Measurements from ENCODE around the gene DUSP9. TPM values are rescaled to one million over a fixed set of nuclear protein-coding genes. Genes with fewer than 3 reads are reported as not detected.

DUSP9 gene
- total RNA-seq, 1 donor from 2014 or later: 0.20 TPM

DNA sequence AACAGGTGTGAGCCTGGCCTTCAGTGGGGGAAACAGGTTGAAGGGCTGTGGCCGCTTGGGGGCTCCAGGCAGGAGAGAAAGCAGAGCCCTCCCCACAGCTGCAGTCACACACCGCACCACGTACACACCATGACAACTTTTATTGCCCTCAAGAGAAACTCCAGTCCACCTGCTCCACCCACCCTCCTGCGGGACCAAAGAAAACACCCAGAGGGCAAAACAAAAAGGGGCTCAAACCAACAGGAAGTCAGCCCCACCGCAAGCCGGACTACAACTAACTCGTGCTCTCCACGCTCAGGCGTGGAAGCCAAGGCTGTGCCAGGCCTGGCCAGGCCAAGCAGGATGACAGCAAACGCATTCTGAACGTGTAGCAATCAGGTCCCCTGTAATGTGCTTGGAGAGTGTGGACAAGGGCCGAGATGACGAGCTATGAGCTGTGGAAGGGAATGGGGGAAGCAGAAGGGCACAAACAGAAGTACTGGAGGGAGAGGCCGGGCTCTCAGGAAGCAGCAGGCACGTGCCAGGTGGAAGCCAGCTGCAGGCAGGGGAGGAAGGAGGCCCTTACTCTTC lies 53.5 kb downstream of the DUSP9 start:
- Histone ChIP-seq H3K4me1 (ENCODE audit: insufficient read depth, low read length) (peaks cover 5% of the 10 kb centered on the region), H3K27me3 (ENCODE audit: insufficient read depth, low read length) (no peaks in the 10 kb centered on the region), H3K36me3 (ENCODE audit: insufficient read depth, low read length) (no peaks in the 10 kb centered on the region), H3K4me3 (ENCODE audit: insufficient read depth, low read depth, low read length) (no peak overlapping the region), H3K27ac (ENCODE audit: low read depth, low read length) (no peak overlapping the region), H2AFZ (ENCODE audit: low read depth, low read length) (no peak overlapping the region), H3K4me2 (ENCODE audit: low read length) (no peak overlapping the region), H3K9ac (ENCODE audit: low read length) (no peak overlapping the region), H4K20me1 (ENCODE audit: insufficient read depth, low read length) (no peaks in the 10 kb centered on the region), H3K79me2 (ENCODE audit: insufficient read depth, low read length) (no peaks in the 10 kb centered on the region), H3K9me3 (ENCODE audit: insufficient read depth, low read depth, low read length) (no peaks in the 10 kb centered on the region)
- no peaks in the 10 kb centered on the region for H3K9me3 Mint-ChIP-seq (ENCODE audit: unreplicated experiment)
- FAIRE-seq: no peak
- no peak overlapping the region for H3K4me3 Mint-ChIP-seq (ENCODE audit: unreplicated experiment)
- no peak for DNase-seq (ENCODE audit: low read depth)
- no peaks in the 10 kb centered on the region for H3K4me1 Mint-ChIP-seq (ENCODE audit: low read depth, unreplicated experiment)
- H3K27me3 Mint-ChIP-seq (ENCODE audit: low read depth, unreplicated experiment): no peaks in the 10 kb centered on the region
- H3K27ac Mint-ChIP-seq (ENCODE audit: unreplicated experiment): no peak overlapping the region
- TF ChIP-seq, protein P1, sequence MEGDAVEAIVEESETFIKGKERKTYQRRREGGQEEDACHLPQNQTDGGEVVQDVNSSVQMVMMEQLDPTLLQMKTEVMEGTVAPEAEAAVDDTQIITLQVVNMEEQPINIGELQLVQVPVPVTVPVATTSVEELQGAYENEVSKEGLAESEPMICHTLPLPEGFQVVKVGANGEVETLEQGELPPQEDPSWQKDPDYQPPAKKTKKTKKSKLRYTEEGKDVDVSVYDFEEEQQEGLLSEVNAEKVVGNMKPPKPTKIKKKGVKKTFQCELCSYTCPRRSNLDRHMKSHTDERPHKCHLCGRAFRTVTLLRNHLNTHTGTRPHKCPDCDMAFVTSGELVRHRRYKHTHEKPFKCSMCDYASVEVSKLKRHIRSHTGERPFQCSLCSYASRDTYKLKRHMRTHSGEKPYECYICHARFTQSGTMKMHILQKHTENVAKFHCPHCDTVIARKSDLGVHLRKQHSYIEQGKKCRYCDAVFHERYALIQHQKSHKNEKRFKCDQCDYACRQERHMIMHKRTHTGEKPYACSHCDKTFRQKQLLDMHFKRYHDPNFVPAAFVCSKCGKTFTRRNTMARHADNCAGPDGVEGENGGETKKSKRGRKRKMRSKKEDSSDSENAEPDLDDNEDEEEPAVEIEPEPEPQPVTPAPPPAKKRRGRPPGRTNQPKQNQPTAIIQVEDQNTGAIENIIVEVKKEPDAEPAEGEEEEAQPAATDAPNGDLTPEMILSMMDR (IDR thresholded peaks at IDR 0.05; ENCODE audit: insufficient read depth, low read depth, low read length): no peak
- no peak for TF ChIP-seq EZH2 (IDR thresholded peaks at IDR 0.05; ENCODE audit: insufficient read depth, low read length)
- peaks cover 4% of the 10 kb centered on the region for H3K36me3 Mint-ChIP-seq (ENCODE audit: low read depth, unreplicated experiment)

Other genes starting within 250 kb of the DUSP9 start
- gene PNMA6E, start 245.9 kb upstream of the DUSP9 start, total RNA-seq: not detected in 2 replicates
- 0.26 and 0.27 TPM in 2 replicates for gene ZFP92, start 235.7 kb upstream of the DUSP9 start, total RNA-seq
- 0.36 TPM in 1 of 2 replicates, not detected in the other for gene TREX2, start 201.1 kb upstream of the DUSP9 start, total RNA-seq
- 12.1 and 14.7 TPM in 2 replicates for gene HAUS7, start 176.6 kb upstream of the DUSP9 start, total RNA-seq
- gene BGN, start 152.2 kb upstream of the DUSP9 start, total RNA-seq: 50.0 and 87.7 TPM in 2 replicates
- 0.46 and 0.52 TPM in 2 replicates for gene ATP2B3, start 129.6 kb upstream of the DUSP9 start, total RNA-seq
- gene CCNQ, start 48.1 kb upstream of the DUSP9 start, total RNA-seq: 19.8 and 21.7 TPM in 2 replicates
- gene PNCK, start 26.6 kb downstream of the DUSP9 start, total RNA-seq: 0.65 and 1.1 TPM in 2 replicates
- gene SLC6A8, start 40.7 kb downstream of the DUSP9 start, total RNA-seq: 52.6 and 57.9 TPM in 2 replicates
- 219 and 222 TPM in 2 replicates for gene BCAP31, start 77.2 kb downstream of the DUSP9 start, total RNA-seq
- 27.2 and 30.5 TPM in 2 replicates for gene ABCD1, start 77.7 kb downstream of the DUSP9 start, total RNA-seq
- gene PLXNB3, start 117.0 kb downstream of the DUSP9 start, total RNA-seq: 5.3 and 5.4 TPM in 2 replicates
- gene SRPK3, start 133.8 kb downstream of the DUSP9 start, total RNA-seq: not detected in 2 replicates
- 40.0 and 41.9 TPM in 2 replicates for gene IDH3G, start 147.2 kb downstream of the DUSP9 start, total RNA-seq
- gene SSR4, start 147.5 kb downstream of the DUSP9 start, total RNA-seq: 252 and 299 TPM in 2 replicates
- gene PDZD4, start 183.3 kb downstream of the DUSP9 start, total RNA-seq: 9.9 and 13.1 TPM in 2 replicates
- gene L1CAM, start 239.0 kb downstream of the DUSP9 start, total RNA-seq: 347 and 353 TPM in 2 replicates

Data from astrocyte (in vitro differentiated cells and primary cell).